ENCODE data around the gene ECE1.

GRCh38 chr1:21206117-21206516 lies 84.1 kb downstream of the ECE1 start:
- no peak for TF ChIP-seq POLR2AphosphoS5 (IDR thresholded peaks at IDR 0.05; ENCODE audit: low read depth, low read length)
- TF ChIP-seq POLR2A (IDR thresholded peaks at IDR 0.05; ENCODE audit: low read depth, low read length) = no peak
